Measurements from ENCODE around the gene AK9. TPM values are rescaled to one million over a fixed set of nuclear protein-coding genes. Genes with fewer than 3 reads are reported as not detected.
"Not testable (repeated sequence)": the region's sequence is repeated elsewhere in the genome, so short reads cannot be mapped to it uniquely, and the experiment has no call there.

The AK9 gene
- total and polyA plus RNA-seq, 4 donors, result 1.1 to 5.3 (median 3.8) TPM

DNA sequence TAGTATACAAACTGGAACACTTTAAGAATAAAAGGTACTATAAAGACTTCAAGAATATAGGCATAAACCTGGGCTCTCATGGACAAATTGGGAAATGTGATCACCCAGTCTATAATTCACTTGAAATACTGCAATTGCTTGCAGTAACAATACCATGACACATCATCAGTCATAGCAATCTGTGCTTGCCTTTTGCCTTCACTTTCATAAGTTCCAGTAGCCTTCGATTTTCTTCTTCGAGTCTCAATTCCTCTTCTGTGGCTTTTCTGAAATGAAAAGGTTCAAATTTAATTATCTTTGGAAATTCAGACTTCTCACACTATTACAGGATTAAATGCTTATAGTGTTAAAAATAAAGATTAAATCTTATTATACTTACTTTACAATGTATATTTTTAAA is 111.6 kb downstream of the AK9 start:
- Histone ChIP-seq H3K9me3 (ENCODE audit: control insufficient read depth in 4 of 4, low read length in 3 of 4) (no peaks in the 10 kb centered on the region), H3K27me3 (ENCODE audit: control insufficient read depth in 4 of 4, insufficient read depth in 4 of 4, low read length in 3 of 4) (no peaks in the 10 kb centered on the region), H3K4me3 (ENCODE audit: low read depth in 1 of 3, low read length in 3 of 3) (no peak overlapping the region), H3K27ac (ENCODE audit: low read depth in 1 of 2, low read length in 2 of 2) (no peak overlapping the region), H3K36me3 (ENCODE audit: control insufficient read depth in 4 of 4, insufficient read depth in 3 of 4, low read depth in 1 of 4, low read length in 3 of 4) (no peaks in the 10 kb centered on the region), H3K9ac (ENCODE audit: low read depth in 1 of 2, low read length in 2 of 2) (no peak overlapping the region), H3K4me1 (ENCODE audit: control insufficient read depth in 4 of 4, insufficient read depth in 4 of 4, low read length in 3 of 4) (no peaks in the 10 kb centered on the region)
- TF ChIP-seq, protein P1, sequence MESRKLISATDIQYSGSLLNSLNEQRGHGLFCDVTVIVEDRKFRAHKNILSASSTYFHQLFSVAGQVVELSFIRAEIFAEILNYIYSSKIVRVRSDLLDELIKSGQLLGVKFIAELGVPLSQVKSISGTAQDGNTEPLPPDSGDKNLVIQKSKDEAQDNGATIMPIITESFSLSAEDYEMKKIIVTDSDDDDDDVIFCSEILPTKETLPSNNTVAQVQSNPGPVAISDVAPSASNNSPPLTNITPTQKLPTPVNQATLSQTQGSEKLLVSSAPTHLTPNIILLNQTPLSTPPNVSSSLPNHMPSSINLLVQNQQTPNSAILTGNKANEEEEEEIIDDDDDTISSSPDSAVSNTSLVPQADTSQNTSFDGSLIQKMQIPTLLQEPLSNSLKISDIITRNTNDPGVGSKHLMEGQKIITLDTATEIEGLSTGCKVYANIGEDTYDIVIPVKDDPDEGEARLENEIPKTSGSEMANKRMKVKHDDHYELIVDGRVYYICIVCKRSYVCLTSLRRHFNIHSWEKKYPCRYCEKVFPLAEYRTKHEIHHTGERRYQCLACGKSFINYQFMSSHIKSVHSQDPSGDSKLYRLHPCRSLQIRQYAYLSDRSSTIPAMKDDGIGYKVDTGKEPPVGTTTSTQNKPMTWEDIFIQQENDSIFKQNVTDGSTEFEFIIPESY (IDR thresholded peaks at IDR 0.05), result no peak
- no peak for TF ChIP-seq NR2F2 (IDR thresholded peaks at IDR 0.05)
- TF ChIP-seq RAD21 (IDR thresholded peaks at IDR 0.05), result no peak
- no peak for DNase-seq (ENCODE audit: low spot score)
- 90% methylated on average over 2 of the region's 2 CpGs for WGBS

DNA sequence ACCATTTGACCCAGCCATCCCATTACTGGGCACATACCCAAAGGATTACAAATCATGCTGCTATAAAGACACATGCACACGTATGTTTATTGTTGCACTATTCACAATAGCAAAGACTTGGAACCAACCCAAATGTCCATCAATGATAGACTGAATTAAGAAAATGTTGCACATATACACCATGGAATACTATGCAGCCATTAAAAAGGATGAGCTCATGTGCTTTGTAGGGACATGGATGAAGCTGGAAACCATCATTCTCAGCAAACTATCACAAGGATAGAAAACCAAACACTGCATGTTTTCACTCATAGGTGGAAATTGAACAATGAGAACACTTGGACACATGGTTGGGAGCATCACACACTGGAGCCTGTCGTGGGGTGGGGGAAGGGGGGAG is 121.1 kb downstream of the AK9 start:
- not testable (repeated sequence) for H3K4me3 ChIP-seq (ENCODE audit: low read depth in 1 of 3, low read length in 3 of 3); DNase-seq (ENCODE audit: low spot score); H3K4me1 ChIP-seq (ENCODE audit: control insufficient read depth in 4 of 4, insufficient read depth in 4 of 4, low read length in 3 of 4); H3K36me3 ChIP-seq (ENCODE audit: control insufficient read depth in 4 of 4, insufficient read depth in 3 of 4, low read depth in 1 of 4, low read length in 3 of 4); H3K9me3 ChIP-seq (ENCODE audit: control insufficient read depth in 4 of 4, low read length in 3 of 4); H3K9ac ChIP-seq (ENCODE audit: low read depth in 1 of 2, low read length in 2 of 2); H3K27me3 ChIP-seq (ENCODE audit: control insufficient read depth in 4 of 4, insufficient read depth in 4 of 4, low read length in 3 of 4); H3K27ac ChIP-seq (ENCODE audit: low read depth in 1 of 2, low read length in 2 of 2)
- 91% methylated on average over 2 of the region's 2 CpGs for WGBS

DNA sequence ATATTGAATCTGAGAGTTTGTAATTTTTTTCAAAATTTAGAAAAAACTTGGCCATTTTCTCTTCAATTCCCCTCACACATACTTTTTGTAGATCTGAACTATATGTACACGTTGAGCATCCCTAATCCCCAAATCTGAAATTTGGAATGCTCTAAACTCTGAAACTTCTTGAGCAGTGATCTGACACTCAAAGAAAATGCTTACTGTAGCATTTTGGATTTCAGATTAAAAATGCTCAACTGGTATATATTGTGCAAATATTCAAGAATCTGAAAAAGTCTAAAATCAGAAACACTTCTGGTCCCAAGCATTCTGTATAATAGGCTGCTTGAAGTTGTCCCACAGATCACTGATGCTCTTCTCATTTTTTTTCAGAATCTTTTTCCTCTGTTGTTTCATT is 129.2 kb downstream of the AK9 start:
- H3K9me3 ChIP-seq (ENCODE audit: control insufficient read depth in 4 of 4, low read length in 3 of 4), result peaks cover 0 to 6% (median 0%) of the 10 kb centered on the region in 4 donors
- TF ChIP-seq JUND (IDR thresholded peaks at IDR 0.05), result no peak
- TF ChIP-seq FOXA1 (IDR thresholded peaks at IDR 0.05), result no peak
- no peak for TF ChIP-seq GABPA (IDR thresholded peaks at IDR 0.05 in 1 of 2, conservative IDR thresholded peaks at IDR 0.05 in 1 of 2)
- no peak for TF ChIP-seq TAF1 (conservative IDR thresholded peaks at IDR 0.05)
- TF ChIP-seq RXRA (IDR thresholded peaks at IDR 0.05), result no peak
- TF ChIP-seq, protein P2, sequence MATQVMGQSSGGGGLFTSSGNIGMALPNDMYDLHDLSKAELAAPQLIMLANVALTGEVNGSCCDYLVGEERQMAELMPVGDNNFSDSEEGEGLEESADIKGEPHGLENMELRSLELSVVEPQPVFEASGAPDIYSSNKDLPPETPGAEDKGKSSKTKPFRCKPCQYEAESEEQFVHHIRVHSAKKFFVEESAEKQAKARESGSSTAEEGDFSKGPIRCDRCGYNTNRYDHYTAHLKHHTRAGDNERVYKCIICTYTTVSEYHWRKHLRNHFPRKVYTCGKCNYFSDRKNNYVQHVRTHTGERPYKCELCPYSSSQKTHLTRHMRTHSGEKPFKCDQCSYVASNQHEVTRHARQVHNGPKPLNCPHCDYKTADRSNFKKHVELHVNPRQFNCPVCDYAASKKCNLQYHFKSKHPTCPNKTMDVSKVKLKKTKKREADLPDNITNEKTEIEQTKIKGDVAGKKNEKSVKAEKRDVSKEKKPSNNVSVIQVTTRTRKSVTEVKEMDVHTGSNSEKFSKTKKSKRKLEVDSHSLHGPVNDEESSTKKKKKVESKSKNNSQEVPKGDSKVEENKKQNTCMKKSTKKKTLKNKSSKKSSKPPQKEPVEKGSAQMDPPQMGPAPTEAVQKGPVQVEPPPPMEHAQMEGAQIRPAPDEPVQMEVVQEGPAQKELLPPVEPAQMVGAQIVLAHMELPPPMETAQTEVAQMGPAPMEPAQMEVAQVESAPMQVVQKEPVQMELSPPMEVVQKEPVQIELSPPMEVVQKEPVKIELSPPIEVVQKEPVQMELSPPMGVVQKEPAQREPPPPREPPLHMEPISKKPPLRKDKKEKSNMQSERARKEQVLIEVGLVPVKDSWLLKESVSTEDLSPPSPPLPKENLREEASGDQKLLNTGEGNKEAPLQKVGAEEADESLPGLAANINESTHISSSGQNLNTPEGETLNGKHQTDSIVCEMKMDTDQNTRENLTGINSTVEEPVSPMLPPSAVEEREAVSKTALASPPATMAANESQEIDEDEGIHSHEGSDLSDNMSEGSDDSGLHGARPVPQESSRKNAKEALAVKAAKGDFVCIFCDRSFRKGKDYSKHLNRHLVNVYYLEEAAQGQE (IDR thresholded peaks at IDR 0.05), result no peak
- TF ChIP-seq, protein P3, sequence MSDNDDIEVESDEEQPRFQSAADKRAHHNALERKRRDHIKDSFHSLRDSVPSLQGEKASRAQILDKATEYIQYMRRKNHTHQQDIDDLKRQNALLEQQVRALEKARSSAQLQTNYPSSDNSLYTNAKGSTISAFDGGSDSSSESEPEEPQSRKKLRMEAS (IDR thresholded peaks at IDR 0.05), result no peak
- TF ChIP-seq EGR1 (IDR thresholded peaks at IDR 0.05; ENCODE audit: low read depth in 2 of 2), result no peak
- TF ChIP-seq FOXA2 (IDR thresholded peaks at IDR 0.05), result no peak
- TF ChIP-seq HNF4G (IDR thresholded peaks at IDR 0.05), result no peak
- TF ChIP-seq, protein P4, sequence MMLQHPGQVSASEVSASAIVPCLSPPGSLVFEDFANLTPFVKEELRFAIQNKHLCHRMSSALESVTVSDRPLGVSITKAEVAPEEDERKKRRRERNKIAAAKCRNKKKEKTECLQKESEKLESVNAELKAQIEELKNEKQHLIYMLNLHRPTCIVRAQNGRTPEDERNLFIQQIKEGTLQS (IDR thresholded peaks at IDR 0.05), result no peak
- no peak for TF ChIP-seq RAD21 (IDR thresholded peaks at IDR 0.05)
- no peak for TF ChIP-seq HNF4A (conservative IDR thresholded peaks at IDR 0.05)
- no peak for TF ChIP-seq SP1 (IDR thresholded peaks at IDR 0.05)
- no peak for TF ChIP-seq YY1 (IDR thresholded peaks at IDR 0.05)
- no peak for TF ChIP-seq NR2F2 (IDR thresholded peaks at IDR 0.05)
- TF ChIP-seq, protein P5, sequence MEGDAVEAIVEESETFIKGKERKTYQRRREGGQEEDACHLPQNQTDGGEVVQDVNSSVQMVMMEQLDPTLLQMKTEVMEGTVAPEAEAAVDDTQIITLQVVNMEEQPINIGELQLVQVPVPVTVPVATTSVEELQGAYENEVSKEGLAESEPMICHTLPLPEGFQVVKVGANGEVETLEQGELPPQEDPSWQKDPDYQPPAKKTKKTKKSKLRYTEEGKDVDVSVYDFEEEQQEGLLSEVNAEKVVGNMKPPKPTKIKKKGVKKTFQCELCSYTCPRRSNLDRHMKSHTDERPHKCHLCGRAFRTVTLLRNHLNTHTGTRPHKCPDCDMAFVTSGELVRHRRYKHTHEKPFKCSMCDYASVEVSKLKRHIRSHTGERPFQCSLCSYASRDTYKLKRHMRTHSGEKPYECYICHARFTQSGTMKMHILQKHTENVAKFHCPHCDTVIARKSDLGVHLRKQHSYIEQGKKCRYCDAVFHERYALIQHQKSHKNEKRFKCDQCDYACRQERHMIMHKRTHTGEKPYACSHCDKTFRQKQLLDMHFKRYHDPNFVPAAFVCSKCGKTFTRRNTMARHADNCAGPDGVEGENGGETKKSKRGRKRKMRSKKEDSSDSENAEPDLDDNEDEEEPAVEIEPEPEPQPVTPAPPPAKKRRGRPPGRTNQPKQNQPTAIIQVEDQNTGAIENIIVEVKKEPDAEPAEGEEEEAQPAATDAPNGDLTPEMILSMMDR (IDR thresholded peaks at IDR 0.05; ENCODE audit: low read depth, low read length, missing input control), result no peak
- TF ChIP-seq, protein P1 (IDR thresholded peaks at IDR 0.05), result no peak
- WGBS, result 93% methylated on average over 1 of the region's 1 CpG

More for the DNA sequence above, 129.2 kb downstream of the AK9 start:
- no peak for DNase-seq (ENCODE audit: low spot score)
- no peak overlapping the region for H3K4me3 ChIP-seq (ENCODE audit: low read depth in 1 of 3, low read length in 3 of 3)
- H3K9ac ChIP-seq (ENCODE audit: low read depth in 1 of 2, low read length in 2 of 2), result no peak overlapping the region
- H3K36me3 ChIP-seq (ENCODE audit: control insufficient read depth in 4 of 4, insufficient read depth in 3 of 4, low read depth in 1 of 4, low read length in 3 of 4), result no peaks in the 10 kb centered on the region
- H3K4me1 ChIP-seq (ENCODE audit: control insufficient read depth in 4 of 4, insufficient read depth in 4 of 4, low read length in 3 of 4), result no peaks in the 10 kb centered on the region
- no peak overlapping the region for H3K27ac ChIP-seq (ENCODE audit: low read depth in 1 of 2, low read length in 2 of 2)
- H3K27me3 ChIP-seq (ENCODE audit: control insufficient read depth in 4 of 4, insufficient read depth in 4 of 4, low read length in 3 of 4), result no peaks in the 10 kb centered on the region
